NCI-H524 treated with DMSO at 0.1 percent for 48 hours (cell line): ENCODE measurements around the gene HIVEP1.
"Not testable (repeated sequence)": the region's sequence is repeated elsewhere in the genome, so short reads cannot be mapped to it uniquely, and the experiment has no call there.

Experiments
- DNase-seq: peaks from one replicate; lab custom pipeline; 2025; lab: John Stamatoyannopoulos, UW

Gene HIVEP1

GRCh38 chr6:12090714-12091113 lies 78.6 kb downstream of the HIVEP1 start:
- DNase-seq: no peak

- DNase-seq: no peak
These were observed 80.7 kb downstream of the HIVEP1 start for GRCh38 chr6:12092762-12093161.

GRCh38 chr6:12094689-12095088 lies 82.6 kb downstream of the HIVEP1 start:
- no peak for DNase-seq

- no peak for DNase-seq
These were observed 84.2 kb downstream of the HIVEP1 start for GRCh38 chr6:12096342-12096741.

GRCh38 chr6:12097791-12098190 lies 85.7 kb downstream of the HIVEP1 start:
- no peak for DNase-seq

- DNase-seq: no peak
These were observed 87.7 kb downstream of the HIVEP1 start for GRCh38 chr6:12099623-12100338.

- no peak for DNase-seq
These were observed 88.9 kb downstream of the HIVEP1 start for GRCh38 chr6:12101048-12101447.

GRCh38 chr6:12101653-12102312 lies 89.7 kb downstream of the HIVEP1 start:
- DNase-seq: no peak

GRCh38 chr6:12102350-12102749 lies 90.2 kb downstream of the HIVEP1 start:
- DNase-seq: no peak

GRCh38 chr6:12103158-12103557 lies 91.0 kb downstream of the HIVEP1 start:
- no peak for DNase-seq

- DNase-seq: no peak
These were observed 93.2 kb downstream of the HIVEP1 start for GRCh38 chr6:12105271-12105670.

GRCh38 chr6:12108376-12108775 lies 96.3 kb downstream of the HIVEP1 start:
- DNase-seq: not testable (repeated sequence)

GRCh38 chr6:12110523-12111362 lies 98.6 kb downstream of the HIVEP1 start:
- no peak for DNase-seq

- DNase-seq: no peak
These were observed 99.2 kb downstream of the HIVEP1 start for GRCh38 chr6:12111363-12111670.

- DNase-seq: no peak
These were observed 100.6 kb downstream of the HIVEP1 start for GRCh38 chr6:12112540-12113189.

GRCh38 chr6:12113190-12113577 lies 101.1 kb downstream of the HIVEP1 start:
- no peak for DNase-seq

GRCh38 chr6:12114055-12114503 lies 102.0 kb downstream of the HIVEP1 start:
- DNase-seq: no peak

- no peak for DNase-seq
These were observed 102.9 kb downstream of the HIVEP1 start for GRCh38 chr6:12115001-12115400.

GRCh38 chr6:12115492-12115891 lies 103.4 kb downstream of the HIVEP1 start:
- no peak for DNase-seq

- DNase-seq: no peak
These were observed 104.2 kb downstream of the HIVEP1 start for GRCh38 chr6:12116264-12116800.

GRCh38 chr6:12116978-12117377 lies 104.9 kb downstream of the HIVEP1 start:
- DNase-seq: no peak

- DNase-seq: no peak
These were observed 106.5 kb downstream of the HIVEP1 start for GRCh38 chr6:12118607-12119006.
